ENCODE data around the gene GALNT7. TPM values are rescaled to one million over a fixed set of nuclear protein-coding genes. Genes with fewer than 3 reads are reported as not detected.

GALNT7 gene
- total RNA-seq, 1 experiment from 2014 or later, result 13.8 TPM

- no TSS peak for BruUV-seq (replicated peaks)
Observed at GRCh38 chr4:173332963-173333657, 164.5 kb downstream of the GALNT7 start.

GRCh38 chr4:173333658-173334084 lies 165.1 kb downstream of the GALNT7 start:
- Histone ChIP-seq H2AFZ (ENCODE audit: low read length) (peak overlapping the region; percentile 75), H3K9me2 (replicated peaks; ENCODE audit: low read length) (no peaks in the 10 kb centered on the region), H3K79me2 (ENCODE audit: low read length) (peaks cover 50% of the 10 kb centered on the region), H3F3A (ENCODE audit: low read length, unreplicated experiment) (no peaks in the 10 kb centered on the region), H3K4me2 (ENCODE audit: low read length) (peak overlapping the region; percentile 95), H3K4me1 (ENCODE audit: insufficient read depth, low read length) (peaks cover 27% of the 10 kb centered on the region), H4K20me1 (ENCODE audit: low read length) (peaks cover 18% of the 10 kb centered on the region), H3K36me3 (ENCODE audit: low read depth, low read length) (peaks cover 25% of the 10 kb centered on the region), H3K9me3 (ENCODE audit: low read length) (no peaks in the 10 kb centered on the region), H3K27me3 (ENCODE audit: low read length) (no peaks in the 10 kb centered on the region), H3K27ac (ENCODE audit: low read length) (peak overlapping the region; percentile 85), H3K9ac (ENCODE audit: low read length) (peak overlapping the region; percentile 100), H3K4me3 (ENCODE audit: low read length) (peak overlapping the region; percentile 91)
- 0 out of 2 replicates have a peak, but pooled peaks have one; percentile 3 for ATAC-seq
- POLR2A ChIA-PET (ENCODE audit: unreplicated experiment), result interaction anchor here (0.7 to 1.0 kb wide), 2 partner anchors 37 kb away, joined by 4 to 52 read pairs; partner anchors contain the start of gene SAP30
- CTCF ChIA-PET, result interaction anchor here (1.0 to 1.3 kb wide), 2 partner anchors 15 to 27 kb away, joined by 3 read pairs; no protein-coding TSS in a partner anchor
- TF ChIP-seq CTCF (conservative IDR thresholded peaks at IDR 0.05; ENCODE audit: low read depth, low read length) (no peak), EZH2phosphoT487 (IDR thresholded peaks at IDR 0.05; ENCODE audit: borderline replicate concordance, low read length) (no peak), EZH2 (IDR thresholded peaks at IDR 0.05; ENCODE audit: low read length, unreplicated experiment) (no peak)
- DNase-seq, result peak; percentile 13
- intact Hi-C loops (cut with micrococcal nuclease), result loop anchor here (1.0 to 2.0 kb wide), 2 partner anchors 36 to 83 kb away; no protein-coding TSS in a partner anchor
- BruUV-seq (replicated peaks), result no TSS peak

More at GRCh38 chr4:173332963-173333657, 164.5 kb downstream of the GALNT7 start:
- H3K9ac ChIP-seq (ENCODE audit: low read length), result peak overlapping the region; percentile 100
- peaks cover 27% of the 10 kb centered on the region for H3K4me1 ChIP-seq (ENCODE audit: insufficient read depth, low read length)
- peak overlapping the region; percentile 91 for H3K4me3 ChIP-seq (ENCODE audit: low read length)
- peaks cover 50% of the 10 kb centered on the region for H3K79me2 ChIP-seq (ENCODE audit: low read length)
- peak overlapping the region; percentile 85; the same call in 1 of the 2 replicates for H3K27ac ChIP-seq (ENCODE audit: low read length)
- intact Hi-C loops (cut with micrococcal nuclease), result no loop called here
- DNase-seq (peak; percentile 30), ATAC-seq (no peak)
- no peaks in the 10 kb centered on the region for H3K9me3 ChIP-seq (ENCODE audit: low read length)
- no peaks in the 10 kb centered on the region for H3K27me3 ChIP-seq (ENCODE audit: low read length)
- H3K4me2 ChIP-seq (ENCODE audit: low read length), result peak overlapping the region; percentile 95
- no peak overlapping the region for H2AFZ ChIP-seq (ENCODE audit: low read length)
- H3K9me2 ChIP-seq (replicated peaks; ENCODE audit: low read length), result no peaks in the 10 kb centered on the region
- no peak for TF ChIP-seq EZH2 (IDR thresholded peaks at IDR 0.05; ENCODE audit: low read length, unreplicated experiment)
- TF ChIP-seq EZH2phosphoT487 (IDR thresholded peaks at IDR 0.05; ENCODE audit: borderline replicate concordance, low read length), result no peak
- no peak for TF ChIP-seq CTCF (conservative IDR thresholded peaks at IDR 0.05; ENCODE audit: low read depth, low read length)
- ChIA-PET POLR2A (ENCODE audit: unreplicated experiment) (interaction anchor here (0.7 kb wide), 1 partner anchor 37 kb away, joined by 4 read pairs; no protein-coding TSS in a partner anchor), CTCF (interaction anchor here (1.3 kb wide), 1 partner anchor 28 kb away, joined by 3 read pairs; no protein-coding TSS in a partner anchor)
- peaks cover 29% of the 10 kb centered on the region for H3K36me3 ChIP-seq (ENCODE audit: low read depth, low read length)
- H4K20me1 ChIP-seq (ENCODE audit: low read length), result peaks cover 18% of the 10 kb centered on the region
- no peaks in the 10 kb centered on the region for H3F3A ChIP-seq (ENCODE audit: low read length, unreplicated experiment)

All from PC-3 (cell line).